Endothelial cell of umbilical vein (primary cell): ENCODE measurements around the gene HBZ. TPM values are rescaled to one million over a fixed set of nuclear protein-coding genes. Genes with fewer than 3 reads are reported as not detected.

ENCODE experiments used
- BruUV-seq: library from RNA; stranded (reverse); fragments of 400-500 nt; replicated peaks from 2 replicates; lab custom pipeline; 2021; lab: Mats Ljungman, UMichigan
- CTCF ChIA-PET: fragments of 300-600, 350-600 bp; sonication (Branson Sonifier 250); formaldehyde crosslinking; loops from one replicate; lab custom pipeline; 2021; ENCODE audit warnings: antibody characterized with exemption, inconsistent platforms; lab: Charles Lee
- POLR2A ChIA-PET: fragments of 300-600, 350-600 bp; sonication (Branson Sonifier 250); formaldehyde crosslinking; loops from one replicate; lab custom pipeline; 2021; ENCODE audit warnings: antibody characterized with exemption, inconsistent platforms; lab: Charles Lee
- DNase-seq: peaks from one replicate; pipeline ENCODE4 v3.0.0-alpha.2; 2011; ENCODE audit warnings: low read depth, low spot score
- FAIRE-seq: peaks from 2 replicates; lab custom pipeline; 2011; peaks lifted over from hg19 to GRCh38; lab: Jason Lieb, UNC
- H2AFZ ChIP-seq: 2 replicates; pipeline ENCODE4 v1.6.0; 2012; ENCODE audit warnings: low read depth, low read length, control low read depth, inconsistent platforms
- H3K27ac ChIP-seq: 2 replicates; pipeline ENCODE4 v1.5.1; 2011; ENCODE audit warnings: low read depth, mild to moderate bottlenecking, control low read depth, low read length, moderate library complexity; ENCODE audit not compliant: insufficient read depth
- H3K27me3 ChIP-seq, 2 experiments: 2 replicates each; pipeline versions ENCODE4 v1.6.0 to v1.6.1; 2011; ENCODE audit warnings: low read length in 2 of 2, mixed read lengths in 1 of 2; ENCODE audit not compliant: control insufficient read depth in 2 of 2, insufficient read depth in 2 of 2
- H3K36me3 ChIP-seq, 2 experiments: 2 replicates in 1 of 2; 3 replicates in 1 of 2; pipeline ENCODE4 v1.5.1; 2011; ENCODE audit warnings: low read length in 2 of 2, mild to moderate bottlenecking in 1 of 2, moderate library complexity in 1 of 2; ENCODE audit not compliant: control insufficient read depth in 2 of 2, insufficient read depth in 2 of 2; ENCODE audit errors: extremely low read depth in 1 of 2
- H3K4me1 ChIP-seq: 3 replicates; pipeline ENCODE4 v1.5.1; 2011; ENCODE audit warnings: mild to moderate bottlenecking, low read length; ENCODE audit not compliant: control insufficient read depth, insufficient read depth; ENCODE audit errors: extremely low read depth
- H3K4me2 ChIP-seq: 2 replicates; pipeline ENCODE4 v1.6.1; 2011; ENCODE audit warnings: low read length, control low read depth, mixed read lengths; ENCODE audit not compliant: insufficient read depth
- H3K4me3 ChIP-seq, 3 experiments: fragments of 200-600 bp in 1 of 3; sonication (generic), shearing (Covaris generic) in 1 of 3; replicated peaks in 1 of 3; 2 replicates each; pipeline ENCODE4 v1.5.1; 2011 to 2016; ENCODE audit warnings: control low read depth in 3 of 3, low read length in 3 of 3, mild to moderate bottlenecking in 2 of 3, inconsistent platforms in 1 of 3, low read depth in 1 of 3, moderate library complexity in 1 of 3; ENCODE audit not compliant: insufficient read depth in 1 of 3
- H3K79me2 ChIP-seq: 2 replicates; pipeline ENCODE4 v1.6.0; 2012; ENCODE audit warnings: low read length, inconsistent platforms; ENCODE audit not compliant: control insufficient read depth, insufficient read depth
- H3K9ac ChIP-seq: replicated peaks from 2 replicates; pipeline ENCODE3; 2011; ENCODE audit warnings: low read length, control low read depth; ENCODE audit not compliant: insufficient read depth; ENCODE audit errors: extremely low read depth
- H3K9me1 ChIP-seq: replicated peaks from 3 replicates; pipeline ENCODE4 v1.6.0; 2011; ENCODE audit warnings: mild to moderate bottlenecking, low read length; ENCODE audit not compliant: control insufficient read depth, insufficient read depth; ENCODE audit errors: extremely low read depth
- H3K9me3 ChIP-seq: replicated peaks from 2 replicates; pipeline ENCODE4 v1.5.1; 2012; ENCODE audit warnings: low read length, inconsistent platforms; ENCODE audit not compliant: control insufficient read depth, insufficient read depth
- H4K20me1 ChIP-seq: replicated peaks from 2 replicates; pipeline ENCODE3; 2011; ENCODE audit warnings: mild to moderate bottlenecking, low read length; ENCODE audit not compliant: control insufficient read depth, insufficient read depth; ENCODE audit errors: extremely low read depth
- EZH2 ChIP-seq: IDR thresholded peaks from 2 replicates; pipeline ENCODE4 v1.6.1; 2012; ENCODE audit warnings: borderline replicate concordance, low read depth, mild to moderate bottlenecking, moderate library complexity, low read length, inconsistent platforms; ENCODE audit not compliant: severe bottlenecking
- FOS ChIP-seq: IDR thresholded peaks from 2 replicates; pipeline ENCODE4 v1.6.1; 2011; ENCODE audit warnings: mild to moderate bottlenecking, low read length, moderate library complexity, borderline replicate concordance; ENCODE audit not compliant: insufficient read depth
- GATA2 ChIP-seq: IDR thresholded peaks from 2 replicates; pipeline ENCODE4 v1.7.0; 2011; ENCODE audit warnings: low read depth, mild to moderate bottlenecking, moderate library complexity, mixed read lengths, low read length; ENCODE audit not compliant: insufficient read length, insufficient read depth
- JUN ChIP-seq: IDR thresholded peaks from 2 replicates; pipeline ENCODE4 v1.6.1; 2011; ENCODE audit warnings: borderline replicate concordance, low read depth; ENCODE audit not compliant: insufficient read length, insufficient read depth
- MYC ChIP-seq: IDR thresholded peaks from one replicate; pipeline ENCODE4 v1.6.1; 2011; ENCODE audit warnings: mild to moderate bottlenecking, low read depth, low read length
- POLR2A ChIP-seq: IDR thresholded peaks from 2 replicates; pipeline ENCODE4 v1.6.1; 2012; ENCODE audit warnings: low read depth, mild to moderate bottlenecking, control low read depth, low read length
- POLR2AphosphoS5 ChIP-seq: IDR thresholded peaks from 2 replicates; pipeline ENCODE4 v1.6.1; 2012; ENCODE audit warnings: low read depth, mild to moderate bottlenecking, control low read depth, low read length, moderate library complexity; ENCODE audit not compliant: insufficient read depth
- dilution Hi-C: fragments of 300-500 bp; cut with MboI; formaldehyde crosslinking; loops from one replicate; pipeline ENCODE4 v1.15.0; 2019; ENCODE audit warnings: low sequenced_read_pairs; ENCODE audit not compliant: extremely low pct_ligation_motif_present
- intact Hi-C: fragments of 100-400 bp; cut with micrococcal nuclease; formaldehyde crosslinking; loops from one replicate; pipeline ENCODE4 v1.10.0; 2022
- polyA plus RNA-seq, 4 experiments: library from polyadenylated mRNA; depleted of rRNA in 3 of 4; stranded (reverse) in 3 of 4; unstranded in 1 of 4; fragments of >200 nt; gene quantifications; 2 replicates each; pipeline versions ENCODE4 v1.2.1 to v1.2.3, GENCODE V29; 2011 to 2012; ENCODE audit warnings: missing spikeins in 1 of 4
- total RNA-seq: library from RNA; stranded (reverse); gene quantifications from 2 replicates; pipeline ENCODE4 v1.2.3, GENCODE V29; 2021
- TF ChIP-seq, protein P1 (sequence below), 2 donors: IDR thresholded peaks; 1 replicate in 1 of 2; 2 replicates in 1 of 2; pipeline ENCODE4 v1.5.1; 2011; ENCODE audit warnings: low read length in 2 of 2, mild to moderate bottlenecking in 2 of 2, moderate library complexity in 2 of 2, control low read depth in 1 of 2, inconsistent platforms in 1 of 2, low read depth in 1 of 2; ENCODE audit not compliant: insufficient read depth in 1 of 2; ENCODE audit errors: extremely low read depth in 1 of 2
- TF ChIP-seq, protein P2 (sequence below): IDR thresholded peaks from 2 replicates; pipeline ENCODE4 v1.6.1; 2011; ENCODE audit not compliant: insufficient read depth, insufficient read length

HBZ gene
- total and polyA plus RNA-seq, 2 donors (not counting 3 experiments of a cell fraction or from before 2014, with no cell fraction given), result not detected

DNA sequence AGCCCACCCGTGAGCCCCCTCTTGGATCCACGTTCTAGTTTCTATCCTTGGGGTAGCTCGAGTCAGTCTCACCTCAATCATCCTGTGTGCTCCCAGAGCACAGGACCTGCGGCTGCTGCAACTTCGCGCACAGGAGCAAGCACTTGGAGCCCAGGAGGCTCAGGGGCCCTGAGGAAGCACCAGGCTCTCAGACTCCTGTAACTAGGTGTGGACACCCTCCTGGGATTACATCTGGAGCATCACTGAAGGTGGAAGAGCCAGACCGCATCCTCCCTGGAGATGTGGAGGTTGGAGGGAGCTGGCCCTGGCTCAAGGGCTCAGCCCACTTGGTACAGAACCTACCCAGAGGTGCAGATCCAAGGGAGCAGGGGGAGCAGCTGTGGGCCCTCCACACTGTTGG, 30.6 kb downstream of the HBZ start:
- BruUV-seq, result no TSS peak
- no peak overlapping the region for H3K9ac ChIP-seq
- no peak overlapping the region for H3K27ac ChIP-seq
- no peak overlapping the region for H3K4me2 ChIP-seq
- peaks cover 5 to 8% of the 10 kb centered on the region in 2 experiments for H3K36me3 ChIP-seq
- CTCF ChIA-PET, result interaction anchor here (0.9 to 3.3 kb wide), 5 partner anchors 65 to 117 kb away, joined by 4 to 41 read pairs (median 12); no protein-coding TSS in a partner anchor
- no peaks in the 10 kb centered on the region for H3K9me3 ChIP-seq
- intact Hi-C loops, result loop anchor here (5.0 kb wide), 1 partner anchor 169 kb away; the partner anchor contains the start of gene AXIN1
- TF ChIP-seq, protein P1, sequence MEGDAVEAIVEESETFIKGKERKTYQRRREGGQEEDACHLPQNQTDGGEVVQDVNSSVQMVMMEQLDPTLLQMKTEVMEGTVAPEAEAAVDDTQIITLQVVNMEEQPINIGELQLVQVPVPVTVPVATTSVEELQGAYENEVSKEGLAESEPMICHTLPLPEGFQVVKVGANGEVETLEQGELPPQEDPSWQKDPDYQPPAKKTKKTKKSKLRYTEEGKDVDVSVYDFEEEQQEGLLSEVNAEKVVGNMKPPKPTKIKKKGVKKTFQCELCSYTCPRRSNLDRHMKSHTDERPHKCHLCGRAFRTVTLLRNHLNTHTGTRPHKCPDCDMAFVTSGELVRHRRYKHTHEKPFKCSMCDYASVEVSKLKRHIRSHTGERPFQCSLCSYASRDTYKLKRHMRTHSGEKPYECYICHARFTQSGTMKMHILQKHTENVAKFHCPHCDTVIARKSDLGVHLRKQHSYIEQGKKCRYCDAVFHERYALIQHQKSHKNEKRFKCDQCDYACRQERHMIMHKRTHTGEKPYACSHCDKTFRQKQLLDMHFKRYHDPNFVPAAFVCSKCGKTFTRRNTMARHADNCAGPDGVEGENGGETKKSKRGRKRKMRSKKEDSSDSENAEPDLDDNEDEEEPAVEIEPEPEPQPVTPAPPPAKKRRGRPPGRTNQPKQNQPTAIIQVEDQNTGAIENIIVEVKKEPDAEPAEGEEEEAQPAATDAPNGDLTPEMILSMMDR (IDR thresholded peaks at IDR 0.05; ENCODE audit: extremely low read depth in 1 of 2, insufficient read depth in 1 of 2, low read depth in 1 of 2, low read length in 2 of 2), result no peak
- dilution Hi-C loops, result no loop called here
- H3K4me1 ChIP-seq, result peaks cover 5% of the 10 kb centered on the region
- H3K79me2 ChIP-seq, result no peaks in the 10 kb centered on the region
- H3K4me3 ChIP-seq, result no peak overlapping the region
- H4K20me1 ChIP-seq, result no peaks in the 10 kb centered on the region
- H2AFZ ChIP-seq, result no peak overlapping the region
- POLR2A ChIA-PET, result interaction anchor here (0.6 to 0.7 kb wide), 2 partner anchors 9 to 96 kb away, joined by 3 to 6 read pairs; no protein-coding TSS in a partner anchor
- DNase-seq (no peak), FAIRE-seq (no peak)
- H3K9me1 ChIP-seq, result no peaks in the 10 kb centered on the region
- H3K27me3 ChIP-seq, result peaks cover 10 to 14% of the 10 kb centered on the region in 2 experiments

DNA sequence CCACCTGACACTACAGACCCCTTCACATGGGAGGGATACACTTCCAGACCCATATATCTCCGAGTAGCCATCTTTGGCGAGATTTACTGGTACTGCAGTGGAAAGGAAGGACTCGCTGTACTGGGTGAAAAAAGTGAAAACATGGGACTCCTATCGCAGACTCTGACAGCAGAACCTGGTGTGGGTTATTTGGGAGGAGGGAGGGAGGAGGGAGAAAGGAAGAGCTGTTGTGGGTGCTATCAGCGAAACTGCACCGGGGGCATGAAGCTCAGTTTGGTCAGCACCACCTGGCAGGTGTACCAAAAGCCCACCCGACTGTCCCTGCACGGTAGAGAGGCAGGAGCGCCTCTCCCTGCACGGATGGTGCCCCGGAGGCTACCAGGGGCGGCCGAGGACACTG, 32.8 kb downstream of the HBZ start:
- no peak overlapping the region for H2AFZ ChIP-seq
- H4K20me1 ChIP-seq, result no peaks in the 10 kb centered on the region
- H3K4me1 ChIP-seq, result peaks cover 5% of the 10 kb centered on the region
- intact Hi-C loops, result no loop called here
- dilution Hi-C loops, result no loop called here
- no peak overlapping the region for H3K9ac ChIP-seq
- no peak overlapping the region for H3K27ac ChIP-seq
- FAIRE-seq (no peak), DNase-seq (no peak)
- no TSS peak for BruUV-seq
- TF ChIP-seq EZH2 (no peak), FOS (no peak), POLR2AphosphoS5 (no peak), GATA2 (no peak), JUN (no peak), MYC (no peak), POLR2A (no peak)
- TF ChIP-seq, protein P2, sequence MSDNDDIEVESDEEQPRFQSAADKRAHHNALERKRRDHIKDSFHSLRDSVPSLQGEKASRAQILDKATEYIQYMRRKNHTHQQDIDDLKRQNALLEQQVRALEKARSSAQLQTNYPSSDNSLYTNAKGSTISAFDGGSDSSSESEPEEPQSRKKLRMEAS, result no peak
- TF ChIP-seq, protein P1 (IDR thresholded peaks at IDR 0.05; ENCODE audit: extremely low read depth in 1 of 2, insufficient read depth in 1 of 2, low read depth in 1 of 2, low read length in 2 of 2), result no peak
- H3K4me3 ChIP-seq, result no peak overlapping the region
- H3K27me3 ChIP-seq, result no peaks in the 10 kb centered on the region
- no peak overlapping the region for H3K4me2 ChIP-seq
- no peaks in the 10 kb centered on the region for H3K9me1 ChIP-seq
- H3K79me2 ChIP-seq, result no peaks in the 10 kb centered on the region
- ChIA-PET CTCF (interaction anchor here (1.7 kb wide), 1 partner anchor 78 kb away, joined by 4 read pairs; no protein-coding TSS in a partner anchor), POLR2A (interaction anchor here (0.6 kb wide), 1 partner anchor 152 kb away, joined by 8 read pairs; no protein-coding TSS in a partner anchor)
- H3K36me3 ChIP-seq, result peaks cover 12 to 21% of the 10 kb centered on the region in 2 experiments
- no peaks in the 10 kb centered on the region for H3K9me3 ChIP-seq
